HepG2 (cell line): Measurements from ENCODE around the gene SPNS3. TPM values are rescaled to one million over a fixed set of nuclear protein-coding genes. Genes with fewer than 3 reads are reported as not detected.

Experiments used
- DPF2 ChIP-seq: sonication (generic); formaldehyde crosslinking; IDR thresholded peaks from 2 replicates; pipeline ENCODE4 v1.4.0; 2020; ENCODE audit warnings: mild to moderate bottlenecking, low read depth, missing genetic modification reagents, borderline replicate concordance
- EHMT2 ChIP-seq: fragments of 200-600 bp; sonication (generic); IDR thresholded peaks from 2 replicates; pipeline ENCODE4 v1.7.0; 2017; ENCODE audit warnings: antibody characterized with exemption, low read depth, low read length, borderline replicate concordance
- FOSL2 ChIP-seq: sonication (generic); formaldehyde crosslinking; IDR thresholded peaks from 2 replicates; pipeline ENCODE4 v1.4.0; 2020; ENCODE audit warnings: missing genetic modification reagents
- FUBP1 ChIP-seq: sonication (generic); formaldehyde crosslinking; IDR thresholded peaks from 2 replicates; pipeline ENCODE4 v1.5.1; 2020; ENCODE audit warnings: missing genetic modification reagents, mild to moderate bottlenecking, borderline replicate concordance
- HDAC1 ChIP-seq: sonication (generic); formaldehyde crosslinking; IDR thresholded peaks from 2 replicates; pipeline ENCODE4 v1.5.1; 2020; ENCODE audit warnings: mild to moderate bottlenecking, missing genetic modification reagents
- ZBTB33 ChIP-seq: sonication (generic); formaldehyde crosslinking; IDR thresholded peaks from 2 replicates; pipeline ENCODE4 v1.4.0; 2020; ENCODE audit warnings: missing genetic modification reagents
- ZNF136 ChIP-seq: sonication (generic); formaldehyde crosslinking; IDR thresholded peaks from 2 replicates; pipeline ENCODE4 v1.8.1; 2022; ENCODE audit warnings: low read depth, mild to moderate bottlenecking, moderate library complexity, missing genetic modification reagents
- ZNF619 ChIP-seq: sonication (generic); formaldehyde crosslinking; IDR thresholded peaks from 2 replicates; pipeline ENCODE4 v1.4.0; 2020; ENCODE audit warnings: mild to moderate bottlenecking, missing genetic modification reagents
- ZNF766 ChIP-seq: sonication (generic); formaldehyde crosslinking; IDR thresholded peaks from 2 replicates; pipeline ENCODE4 v1.5.0; 2020; ENCODE audit warnings: missing genetic modification reagents, borderline replicate concordance
- ZNF776 ChIP-seq: sonication (generic); formaldehyde crosslinking; IDR thresholded peaks from 2 replicates; pipeline ENCODE4 v1.4.0; 2020; ENCODE audit warnings: mild to moderate bottlenecking, missing genetic modification reagents
- ZNF788 ChIP-seq: sonication (generic); formaldehyde crosslinking; IDR thresholded peaks from 2 replicates; pipeline ENCODE4 v1.5.0; 2020; ENCODE audit warnings: mild to moderate bottlenecking, missing genetic modification reagents, borderline replicate concordance
- ZNF792 ChIP-seq: IDR thresholded peaks from 2 replicates; pipeline ENCODE4 v1.6.1; 2016
- ZSCAN30 ChIP-seq: sonication (generic); formaldehyde crosslinking; IDR thresholded peaks from 2 replicates; pipeline ENCODE4 v1.5.0; 2020; ENCODE audit warnings: mild to moderate bottlenecking, missing genetic modification reagents
- polyA plus RNA-seq, 8 experiments: library from polyadenylated mRNA; depleted of rRNA in 3 of 8; stranded (reverse) in 7 of 8; unstranded in 1 of 8; fragments of >200 nt; fragmentation: Illumina TruSeq in 4 of 8; extraction: Trizol in 4 of 8; gene quantifications; 2 replicates each; pipeline versions ENCODE4 v1.2.1 to v1.2.3, GENCODE V29; 2011 to 2016; ENCODE audit warnings: low read depth in 4 of 8, missing spikeins in 1 of 8, mixed read lengths in 1 of 8; ENCODE audit not compliant: insufficient read depth in 1 of 8
- total RNA-seq, 5 experiments: library from RNA; depleted of rRNA; stranded (reverse); fragments of >200 nt; fragmentation: Illumina TruSeq; extraction: Trizol; gene quantifications; 2 replicates each; pipeline ENCODE4 v1.2.3, GENCODE V29; 2016; ENCODE audit warnings: low read depth in 1 of 5
- TF ChIP-seq, protein P1 (sequence below): IDR thresholded peaks from 2 replicates; pipeline ENCODE4 v1.6.1; 2016; ENCODE audit warnings: missing genetic modification reagents, missing compliant biosample characterization
- TF ChIP-seq, protein P2 (sequence below): sonication (generic); formaldehyde crosslinking; IDR thresholded peaks from 2 replicates; pipeline ENCODE4 v1.4.0; 2020; ENCODE audit warnings: missing genetic modification reagents

Gene SPNS3
- total and polyA plus RNA-seq, 2 of the 13 experiments (the other 11 are each of a cell fraction or from before 2014, with no cell fraction given) = not detected

GRCh38 chr17:4453812-4454591 lies 20.3 kb downstream of the SPNS3 start (continued):
- no peak for TF ChIP-seq FUBP1
- no peak for TF ChIP-seq ZNF619 (CRISPR knock-in tag)
- TF ChIP-seq ZNF788 (CRISPR knock-in tag) = peak; percentile 67; the same call in 1 of the 2 replicates
- TF ChIP-seq ZNF776 (CRISPR knock-in tag) = no peak
- TF ChIP-seq ZNF792 (CRISPR knock-in tag) = 0 out of 2 replicates have a peak, but pooled peaks have one; percentile 44
- no peak for TF ChIP-seq ZNF766
- TF ChIP-seq ZNF136 = no peak
- TF ChIP-seq, protein P1, sequence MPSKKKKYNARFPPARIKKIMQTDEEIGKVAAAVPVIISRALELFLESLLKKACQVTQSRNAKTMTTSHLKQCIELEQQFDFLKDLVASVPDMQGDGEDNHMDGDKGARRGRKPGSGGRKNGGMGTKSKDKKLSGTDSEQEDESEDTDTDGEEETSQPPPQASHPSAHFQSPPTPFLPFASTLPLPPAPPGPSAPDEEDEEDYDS (CRISPR knock-in tag) = 0 out of 2 replicates have a peak, but pooled peaks have one; percentile 46
- TF ChIP-seq EHMT2 = no peak
- peak; percentile 53; the same call in 1 of the 2 replicates for TF ChIP-seq HDAC1 (CRISPR knock-in tag)
- TF ChIP-seq ZSCAN30 (CRISPR knock-in tag) = no peak
- TF ChIP-seq, protein P2, sequence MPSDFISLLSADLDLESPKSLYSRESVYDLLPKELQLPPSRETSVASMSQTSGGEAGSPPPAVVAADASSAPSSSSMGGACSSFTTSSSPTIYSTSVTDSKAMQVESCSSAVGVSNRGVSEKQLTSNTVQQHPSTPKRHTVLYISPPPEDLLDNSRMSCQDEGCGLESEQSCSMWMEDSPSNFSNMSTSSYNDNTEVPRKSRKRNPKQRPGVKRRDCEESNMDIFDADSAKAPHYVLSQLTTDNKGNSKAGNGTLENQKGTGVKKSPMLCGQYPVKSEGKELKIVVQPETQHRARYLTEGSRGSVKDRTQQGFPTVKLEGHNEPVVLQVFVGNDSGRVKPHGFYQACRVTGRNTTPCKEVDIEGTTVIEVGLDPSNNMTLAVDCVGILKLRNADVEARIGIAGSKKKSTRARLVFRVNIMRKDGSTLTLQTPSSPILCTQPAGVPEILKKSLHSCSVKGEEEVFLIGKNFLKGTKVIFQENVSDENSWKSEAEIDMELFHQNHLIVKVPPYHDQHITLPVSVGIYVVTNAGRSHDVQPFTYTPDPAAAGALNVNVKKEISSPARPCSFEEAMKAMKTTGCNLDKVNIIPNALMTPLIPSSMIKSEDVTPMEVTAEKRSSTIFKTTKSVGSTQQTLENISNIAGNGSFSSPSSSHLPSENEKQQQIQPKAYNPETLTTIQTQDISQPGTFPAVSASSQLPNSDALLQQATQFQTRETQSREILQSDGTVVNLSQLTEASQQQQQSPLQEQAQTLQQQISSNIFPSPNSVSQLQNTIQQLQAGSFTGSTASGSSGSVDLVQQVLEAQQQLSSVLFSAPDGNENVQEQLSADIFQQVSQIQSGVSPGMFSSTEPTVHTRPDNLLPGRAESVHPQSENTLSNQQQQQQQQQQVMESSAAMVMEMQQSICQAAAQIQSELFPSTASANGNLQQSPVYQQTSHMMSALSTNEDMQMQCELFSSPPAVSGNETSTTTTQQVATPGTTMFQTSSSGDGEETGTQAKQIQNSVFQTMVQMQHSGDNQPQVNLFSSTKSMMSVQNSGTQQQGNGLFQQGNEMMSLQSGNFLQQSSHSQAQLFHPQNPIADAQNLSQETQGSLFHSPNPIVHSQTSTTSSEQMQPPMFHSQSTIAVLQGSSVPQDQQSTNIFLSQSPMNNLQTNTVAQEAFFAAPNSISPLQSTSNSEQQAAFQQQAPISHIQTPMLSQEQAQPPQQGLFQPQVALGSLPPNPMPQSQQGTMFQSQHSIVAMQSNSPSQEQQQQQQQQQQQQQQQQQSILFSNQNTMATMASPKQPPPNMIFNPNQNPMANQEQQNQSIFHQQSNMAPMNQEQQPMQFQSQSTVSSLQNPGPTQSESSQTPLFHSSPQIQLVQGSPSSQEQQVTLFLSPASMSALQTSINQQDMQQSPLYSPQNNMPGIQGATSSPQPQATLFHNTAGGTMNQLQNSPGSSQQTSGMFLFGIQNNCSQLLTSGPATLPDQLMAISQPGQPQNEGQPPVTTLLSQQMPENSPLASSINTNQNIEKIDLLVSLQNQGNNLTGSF (CRISPR knock-in tag) = no peak
- no peak for TF ChIP-seq FOSL2 (CRISPR knock-in tag)
- peak; percentile 82; the same call in 1 of the 2 replicates for TF ChIP-seq DPF2
- peak; percentile 73; the same call in 1 of the 2 replicates for TF ChIP-seq ZBTB33 (CRISPR knock-in tag)
